H9 (cell line): ENCODE measurements around the gene EPHB3. TPM values are rescaled to one million over a fixed set of nuclear protein-coding genes. Genes with fewer than 3 reads are reported as not detected.
"Not testable (repeated sequence)": the region's sequence is repeated elsewhere in the genome, so short reads cannot be mapped to it uniquely, and the experiment has no call there.

ENCODE experiments used
- DNase-seq: peaks from one replicate; pipeline ENCODE4 v3.0.0-alpha.2; 2017
- H2AFZ ChIP-seq: one replicate; pipeline ENCODE4 v1.6.1; 2013; ENCODE audit warnings: mild to moderate bottlenecking, low read length, control low read depth, moderate library complexity
- H2AK5ac ChIP-seq: 2 replicates; pipeline ENCODE4 v1.6.1; 2013; ENCODE audit warnings: low read length, control low read depth, mixed read lengths; ENCODE audit not compliant: insufficient read length
- H2BK120ac ChIP-seq: one replicate; pipeline ENCODE4 v1.6.1; 2013; ENCODE audit warnings: low read depth, mild to moderate bottlenecking, low read length, control low read depth, inconsistent platforms; ENCODE audit not compliant: poor library complexity, severe bottlenecking
- H2BK12ac ChIP-seq: 2 replicates; pipeline ENCODE4 v1.6.1; 2013; ENCODE audit warnings: low read length, control low read depth, mixed read lengths, low read depth; ENCODE audit not compliant: insufficient read length
- H2BK15ac ChIP-seq: 2 replicates; pipeline ENCODE4 v1.6.1; 2013; ENCODE audit warnings: low read depth, low read length, control low read depth
- H2BK20ac ChIP-seq: one replicate; pipeline ENCODE4 v1.6.1; 2013; ENCODE audit warnings: low read depth, mild to moderate bottlenecking, low read length, control low read depth, inconsistent platforms; ENCODE audit not compliant: poor library complexity, severe bottlenecking
- H2BK5ac ChIP-seq: 2 replicates; pipeline ENCODE4 v1.6.1; 2013; ENCODE audit warnings: low read length, control low read depth, mixed read lengths; ENCODE audit not compliant: insufficient read length
- H3K14ac ChIP-seq: 2 replicates; pipeline ENCODE4 v1.6.1; 2013; ENCODE audit warnings: low read length, control low read depth; ENCODE audit not compliant: insufficient read depth
- H3K18ac ChIP-seq: 2 replicates; pipeline ENCODE4 v1.6.1; 2013; ENCODE audit warnings: low read depth, mild to moderate bottlenecking, mixed read lengths, low read length, control low read depth; ENCODE audit not compliant: insufficient read length
- H3K23ac ChIP-seq: 2 replicates; pipeline ENCODE4 v1.6.1; 2013; ENCODE audit warnings: low read length, control low read depth, mixed read lengths, low read depth; ENCODE audit not compliant: insufficient read length
- H3K23me2 ChIP-seq: 2 replicates; pipeline ENCODE4 v1.6.1; 2013; ENCODE audit warnings: low read depth, mild to moderate bottlenecking, mixed read lengths, low read length, control low read depth; ENCODE audit not compliant: insufficient read length, poor library complexity, severe bottlenecking
- H3K27ac ChIP-seq: 2 replicates; pipeline ENCODE4 v1.5.1; 2013; ENCODE audit warnings: low read length, control low read depth, mixed read lengths, low read depth; ENCODE audit not compliant: insufficient read length
- H3K27me3 ChIP-seq: 2 replicates; pipeline ENCODE4 v1.6.1; 2013; ENCODE audit warnings: low read length, control low read depth, inconsistent platforms; ENCODE audit not compliant: insufficient read depth
- H3K4ac ChIP-seq: 2 replicates; pipeline ENCODE4 v1.6.1; 2013; ENCODE audit warnings: low read depth, mild to moderate bottlenecking, control low read depth, inconsistent platforms, low read length, moderate library complexity
- H3K4me1 ChIP-seq: 2 replicates; pipeline ENCODE4 v1.6.1; 2013; ENCODE audit warnings: low read length, control low read depth, inconsistent platforms; ENCODE audit not compliant: insufficient read depth
- H3K4me2 ChIP-seq: 2 replicates; pipeline ENCODE4 v1.6.1; 2013; ENCODE audit warnings: low read length, control low read depth, mixed read lengths; ENCODE audit not compliant: insufficient read length, insufficient read depth
- H3K56ac ChIP-seq: 2 replicates; pipeline ENCODE4 v1.6.1; 2013; ENCODE audit warnings: low read depth, mild to moderate bottlenecking, mixed read lengths, low read length, control low read depth; ENCODE audit not compliant: insufficient read length
- H3K79me1 ChIP-seq: 2 replicates; pipeline ENCODE4 v1.6.1; 2013; ENCODE audit warnings: low read depth, mild to moderate bottlenecking, moderate library complexity, low read length, control low read depth, inconsistent platforms; ENCODE audit not compliant: insufficient read depth, poor library complexity, severe bottlenecking
- H3K79me2 ChIP-seq: 2 replicates; pipeline ENCODE4 v1.6.1; 2013; ENCODE audit warnings: low read length, control low read depth, inconsistent platforms; ENCODE audit not compliant: insufficient read depth
- H3K9ac ChIP-seq: 2 replicates; pipeline ENCODE4 v1.6.1; 2013; ENCODE audit warnings: low read length, control low read depth, mixed read lengths; ENCODE audit not compliant: insufficient read length; ENCODE audit errors: extremely low read depth
- H3K9me3 ChIP-seq: one replicate; pipeline ENCODE4 v1.6.1; 2013; ENCODE audit warnings: low read depth, low read length, inconsistent platforms; ENCODE audit not compliant: control insufficient read depth
- H3T11ph ChIP-seq: one replicate; pipeline ENCODE4 v1.6.1; 2013; ENCODE audit warnings: mild to moderate bottlenecking, low read length, control low read depth, inconsistent platforms
- H4K20me1 ChIP-seq: one replicate; pipeline ENCODE4 v1.6.1; 2013; ENCODE audit not compliant: control insufficient read depth, insufficient read length, insufficient read depth
- H4K5ac ChIP-seq: 2 replicates; pipeline ENCODE4 v1.6.1; 2013; ENCODE audit warnings: low read depth, mild to moderate bottlenecking, mixed read lengths, low read length, control low read depth; ENCODE audit not compliant: insufficient read length
- H4K8ac ChIP-seq: replicated peaks from 2 replicates; pipeline ENCODE4 v1.6.1; 2013; ENCODE audit warnings: low read length, control low read depth, mixed read lengths, low read depth; ENCODE audit not compliant: insufficient read length
- H4K91ac ChIP-seq: 2 replicates; pipeline ENCODE4 v1.6.1; 2013; ENCODE audit warnings: low read depth, mild to moderate bottlenecking, moderate library complexity, mixed read lengths, low read length, control low read depth; ENCODE audit not compliant: insufficient read length
- H3K27ac Mint-ChIP-seq, 3 experiments: 2 replicates in 2 of 3; 3 replicates in 1 of 3; pipeline ENCODE4 v1.8.0; 2020 to 2021; ENCODE audit warnings: mixed read lengths in 3 of 3, mild to moderate bottlenecking in 1 of 3, moderate library complexity in 1 of 3
- H3K27me3 Mint-ChIP-seq: 2 replicates; pipeline ENCODE4 v1.8.0; 2021; ENCODE audit warnings: low read depth, mild to moderate bottlenecking, moderate library complexity, mixed read lengths
- H3K36me3 Mint-ChIP-seq, 3 experiments: 2 replicates in 2 of 3; 3 replicates in 1 of 3; pipeline ENCODE4 v1.8.0; 2020 to 2021; ENCODE audit warnings: low read depth in 3 of 3, mixed read lengths in 3 of 3; ENCODE audit not compliant: insufficient read depth in 1 of 3
- H3K4me1 Mint-ChIP-seq, 2 experiments: 2 replicates each; pipeline ENCODE4 v1.8.0; 2020; ENCODE audit warnings: mixed read lengths in 2 of 2
- H3K4me3 Mint-ChIP-seq, 2 experiments: 2 replicates in 1 of 2; 3 replicates in 1 of 2; pipeline ENCODE4 v1.8.0; 2020 to 2021; ENCODE audit warnings: mild to moderate bottlenecking in 2 of 2, mixed read lengths in 2 of 2, moderate library complexity in 1 of 2
- H3K9me3 Mint-ChIP-seq, 2 experiments: 2 replicates in 1 of 2; 3 replicates in 1 of 2; pipeline ENCODE4 v1.8.0; 2020; ENCODE audit warnings: mild to moderate bottlenecking in 2 of 2, mixed read lengths in 2 of 2, moderate library complexity in 1 of 2
- WGBS: extraction: QIAGEN DNeasy Blood & Tissue Kit; methylation state at CpG from one replicate; pipeline ENCODE4 v1.1.7; 2013; ENCODE audit warnings: missing lambda C conversion rate, low lambda C conversion rate, mixed read lengths; ENCODE audit not compliant: insufficient read length; ENCODE audit errors: extremely low coverage; 5-methylcytosine and 5-hydroxymethylcytosine counted together
- total RNA-seq: library from RNA; stranded (reverse); gene quantifications from 2 replicates; pipeline ENCODE4 v1.2.1, GENCODE V29; 2021
- TF ChIP-seq, protein P1 (sequence below): fragments of 200-600 bp; sonication (generic); conservative IDR thresholded peaks from 3 replicates; pipeline ENCODE4 v1.8.0; 2021; ENCODE audit warnings: antibody characterized with exemption, mild to moderate bottlenecking

Gene EPHB3
- total RNA-seq, 1 experiment from 2014 or later: 1.0 TPM

DNA sequence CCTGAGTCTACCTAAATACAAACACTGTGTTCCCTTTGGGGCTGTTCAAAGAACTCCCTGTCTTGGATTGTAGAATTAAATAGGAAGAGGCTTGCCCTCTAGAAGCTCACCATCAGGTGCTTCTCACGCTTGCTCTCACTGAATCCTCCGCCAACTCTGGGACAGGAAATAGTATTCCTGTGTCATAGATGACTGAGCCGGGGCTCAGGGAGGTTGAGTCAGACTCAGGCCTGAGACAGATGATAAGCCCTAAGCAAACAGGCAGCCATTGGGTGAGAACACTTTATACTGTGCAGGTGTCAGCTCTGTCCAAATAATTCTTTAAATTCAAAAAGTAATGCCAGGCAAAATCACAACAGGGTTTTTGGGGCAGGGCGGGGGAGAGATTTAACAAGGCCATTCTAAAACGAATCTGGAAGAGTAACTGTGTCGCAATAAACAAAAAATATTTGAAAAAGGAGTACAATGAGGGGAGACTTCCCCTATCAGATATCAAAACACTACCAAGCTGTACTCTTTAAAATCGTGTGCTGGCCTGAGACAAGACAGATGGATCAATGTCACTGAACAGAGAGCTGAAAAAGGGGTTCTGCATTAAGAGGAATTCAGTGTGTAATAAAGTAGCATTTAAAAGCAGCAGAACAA lies 59.0 kb downstream of the EPHB3 start:
- Histone ChIP-seq H4K91ac (no peak overlapping the region), H3K56ac (no peak overlapping the region), H2BK120ac (no peak overlapping the region), H3K9ac (no peak overlapping the region), H3T11ph (no peak overlapping the region), H3K27me3 (no peaks in the 10 kb centered on the region), H3K23me2 (no peaks in the 10 kb centered on the region), H3K23ac (no peak overlapping the region), H3K4ac (no peak overlapping the region), H2AFZ (no peak overlapping the region), H2BK5ac (no peak overlapping the region), H3K4me1 (no peaks in the 10 kb centered on the region), H3K79me1 (no peaks in the 10 kb centered on the region), H3K79me2 (no peaks in the 10 kb centered on the region), H2BK20ac (no peak overlapping the region), H3K27ac (no peak overlapping the region), H3K14ac (no peak overlapping the region), H4K20me1 (peaks cover 3% of the 10 kb centered on the region), H3K18ac (no peak overlapping the region), H2BK12ac (no peak overlapping the region), H4K8ac (no peak overlapping the region), H2BK15ac (no peak overlapping the region), H3K9me3 (no peaks in the 10 kb centered on the region), H2AK5ac (no peak overlapping the region), H4K5ac (no peak overlapping the region), H3K4me2 (no peak overlapping the region)
- no CpG with 5 or more reads among the region's 7 CpGs for WGBS
- no peak overlapping the region for H3K27ac Mint-ChIP-seq
- DNase-seq: no peak
- H3K9me3 Mint-ChIP-seq: no peaks in the 10 kb centered on the region
- TF ChIP-seq, protein P1, sequence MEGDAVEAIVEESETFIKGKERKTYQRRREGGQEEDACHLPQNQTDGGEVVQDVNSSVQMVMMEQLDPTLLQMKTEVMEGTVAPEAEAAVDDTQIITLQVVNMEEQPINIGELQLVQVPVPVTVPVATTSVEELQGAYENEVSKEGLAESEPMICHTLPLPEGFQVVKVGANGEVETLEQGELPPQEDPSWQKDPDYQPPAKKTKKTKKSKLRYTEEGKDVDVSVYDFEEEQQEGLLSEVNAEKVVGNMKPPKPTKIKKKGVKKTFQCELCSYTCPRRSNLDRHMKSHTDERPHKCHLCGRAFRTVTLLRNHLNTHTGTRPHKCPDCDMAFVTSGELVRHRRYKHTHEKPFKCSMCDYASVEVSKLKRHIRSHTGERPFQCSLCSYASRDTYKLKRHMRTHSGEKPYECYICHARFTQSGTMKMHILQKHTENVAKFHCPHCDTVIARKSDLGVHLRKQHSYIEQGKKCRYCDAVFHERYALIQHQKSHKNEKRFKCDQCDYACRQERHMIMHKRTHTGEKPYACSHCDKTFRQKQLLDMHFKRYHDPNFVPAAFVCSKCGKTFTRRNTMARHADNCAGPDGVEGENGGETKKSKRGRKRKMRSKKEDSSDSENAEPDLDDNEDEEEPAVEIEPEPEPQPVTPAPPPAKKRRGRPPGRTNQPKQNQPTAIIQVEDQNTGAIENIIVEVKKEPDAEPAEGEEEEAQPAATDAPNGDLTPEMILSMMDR: no peak
- no peaks in the 10 kb centered on the region for H3K36me3 Mint-ChIP-seq
- no peaks in the 10 kb centered on the region for H3K4me1 Mint-ChIP-seq
- no peak overlapping the region for H3K4me3 Mint-ChIP-seq
- peaks cover 40% of the 10 kb centered on the region for H3K27me3 Mint-ChIP-seq

DNA sequence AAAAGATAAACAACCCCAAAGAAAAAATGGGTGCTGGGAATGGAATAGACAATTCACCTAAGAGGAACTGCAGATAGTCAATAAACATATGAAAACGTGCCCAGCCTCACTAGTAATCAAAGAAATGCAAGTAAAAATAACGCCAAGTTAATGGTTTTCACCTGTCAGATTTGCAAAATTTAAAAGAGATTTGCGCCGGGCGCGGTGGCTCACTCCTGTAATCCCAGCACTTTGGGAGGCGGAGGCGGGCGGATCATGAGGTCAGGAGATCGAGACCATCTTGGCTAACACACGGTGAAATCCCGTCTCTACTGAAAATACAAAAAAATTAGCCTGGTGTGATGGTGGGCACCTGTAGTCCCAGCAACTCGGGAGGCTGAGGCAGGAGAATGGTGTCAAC lies 60.6 kb downstream of the EPHB3 start:
- H3K4me1 Mint-ChIP-seq, H3K27ac ChIP-seq, H3K18ac ChIP-seq, H4K20me1 ChIP-seq, H3K9me3 Mint-ChIP-seq, H3K23ac ChIP-seq, H2BK5ac ChIP-seq, H3K4ac ChIP-seq, H3K23me2 ChIP-seq, H3K4me2 ChIP-seq, H4K91ac ChIP-seq, H2BK120ac ChIP-seq, H3K9ac ChIP-seq, H3K79me1 ChIP-seq, H2AFZ ChIP-seq, H4K8ac ChIP-seq, H3K27me3 ChIP-seq, H3K4me1 ChIP-seq, H2BK12ac ChIP-seq, H3K36me3 Mint-ChIP-seq, H3K14ac ChIP-seq, H2BK20ac ChIP-seq, H2BK15ac ChIP-seq, H2AK5ac ChIP-seq, H3K9me3 ChIP-seq, H3K56ac ChIP-seq, H3K79me2 ChIP-seq, H3K27ac Mint-ChIP-seq, H3T11ph ChIP-seq, DNase-seq, H4K5ac ChIP-seq, H3K4me3 Mint-ChIP-seq: not testable (repeated sequence)
- WGBS: no CpG with 5 or more reads among the region's 13 CpGs
- H3K27me3 Mint-ChIP-seq: peaks cover 31% of the 10 kb centered on the region
